Measurements from ENCODE around the gene PPP3CA.

The PPP3CA gene

DNA sequence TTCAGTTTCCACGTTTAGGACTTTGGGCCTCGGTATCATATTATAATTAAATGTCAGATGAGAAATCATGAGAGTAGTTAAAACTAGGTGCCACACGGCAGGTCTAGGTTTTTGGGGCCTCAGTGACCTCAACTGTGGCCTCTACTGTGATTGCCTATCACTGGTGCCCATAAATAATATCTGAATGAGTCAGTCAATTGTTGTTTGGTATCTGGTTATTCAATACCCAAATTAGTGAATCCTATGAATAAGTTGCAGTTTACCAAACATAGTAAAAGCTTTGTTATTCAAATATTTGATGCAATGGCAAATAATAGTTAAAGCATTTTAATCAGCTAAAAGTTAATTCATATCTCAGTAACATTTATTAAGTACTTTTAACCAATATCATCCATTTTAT is 188.8 kb downstream of the PPP3CA start:
- H3K4me3 ChIP-seq (ENCODE audit: low read length) = no peak overlapping the region
- no peak for DNase-seq (ENCODE audit: low read depth)
- TF ChIP-seq, protein P1, sequence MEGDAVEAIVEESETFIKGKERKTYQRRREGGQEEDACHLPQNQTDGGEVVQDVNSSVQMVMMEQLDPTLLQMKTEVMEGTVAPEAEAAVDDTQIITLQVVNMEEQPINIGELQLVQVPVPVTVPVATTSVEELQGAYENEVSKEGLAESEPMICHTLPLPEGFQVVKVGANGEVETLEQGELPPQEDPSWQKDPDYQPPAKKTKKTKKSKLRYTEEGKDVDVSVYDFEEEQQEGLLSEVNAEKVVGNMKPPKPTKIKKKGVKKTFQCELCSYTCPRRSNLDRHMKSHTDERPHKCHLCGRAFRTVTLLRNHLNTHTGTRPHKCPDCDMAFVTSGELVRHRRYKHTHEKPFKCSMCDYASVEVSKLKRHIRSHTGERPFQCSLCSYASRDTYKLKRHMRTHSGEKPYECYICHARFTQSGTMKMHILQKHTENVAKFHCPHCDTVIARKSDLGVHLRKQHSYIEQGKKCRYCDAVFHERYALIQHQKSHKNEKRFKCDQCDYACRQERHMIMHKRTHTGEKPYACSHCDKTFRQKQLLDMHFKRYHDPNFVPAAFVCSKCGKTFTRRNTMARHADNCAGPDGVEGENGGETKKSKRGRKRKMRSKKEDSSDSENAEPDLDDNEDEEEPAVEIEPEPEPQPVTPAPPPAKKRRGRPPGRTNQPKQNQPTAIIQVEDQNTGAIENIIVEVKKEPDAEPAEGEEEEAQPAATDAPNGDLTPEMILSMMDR (conservative IDR thresholded peaks at IDR 0.05; ENCODE audit: low read depth, low read length) = no peak

DNA sequence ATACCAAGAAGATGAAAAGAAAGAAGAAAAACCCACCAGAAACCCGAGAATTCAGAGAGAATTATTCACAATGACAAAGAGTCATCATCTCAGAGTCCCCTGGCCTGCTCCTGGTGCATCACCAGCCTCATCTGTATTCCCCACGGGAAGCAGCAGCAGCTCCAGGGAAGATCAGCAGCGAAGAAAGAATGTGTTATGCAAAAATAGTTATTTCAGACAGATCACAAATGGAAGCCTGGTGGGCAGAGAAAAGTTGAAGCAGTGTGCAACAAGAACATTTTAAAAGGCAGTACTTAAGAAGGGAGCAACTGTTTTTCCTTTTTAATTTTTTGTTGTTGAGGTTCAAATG is 189.2 kb downstream of the PPP3CA start:
- DNase-seq (ENCODE audit: low read depth) = no peak
- H3K4me3 ChIP-seq (ENCODE audit: low read length) = no peak overlapping the region
- TF ChIP-seq, protein P1 (conservative IDR thresholded peaks at IDR 0.05; ENCODE audit: low read depth, low read length) = no peak

DNA sequence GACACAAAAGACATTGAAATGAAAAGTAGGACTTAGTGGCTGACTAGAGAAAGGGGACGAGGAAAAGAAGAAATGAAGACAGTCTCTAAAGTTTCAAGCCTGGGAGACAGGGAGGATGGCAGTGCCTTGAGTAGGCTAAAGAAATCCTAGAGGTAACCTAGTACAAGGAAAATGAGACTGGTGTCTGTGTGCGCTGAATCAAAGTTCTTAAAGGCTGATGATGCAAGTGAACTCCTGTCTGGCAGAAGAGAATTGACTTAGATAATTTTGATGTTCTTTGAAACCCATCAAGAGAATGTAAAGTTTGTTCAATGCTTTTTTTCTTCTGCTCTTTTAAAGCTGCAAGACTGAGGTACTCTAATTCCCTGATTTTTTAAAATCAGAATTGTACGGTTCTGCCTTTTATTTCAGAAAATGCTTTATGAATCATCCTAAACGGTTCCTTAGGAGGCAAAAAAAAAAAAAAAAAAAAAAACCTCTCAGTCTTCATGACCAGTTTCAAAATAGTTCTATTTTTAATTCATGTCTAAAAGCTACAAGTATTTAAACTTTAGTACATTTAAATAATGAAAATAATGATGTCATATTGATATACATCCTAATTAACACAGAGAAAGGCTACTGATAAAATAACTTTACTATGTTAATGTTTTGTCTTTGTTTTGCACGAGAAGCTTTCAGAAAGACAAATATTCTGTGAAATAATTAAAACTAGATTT is 189.8 kb downstream of the PPP3CA start:
- TF ChIP-seq, protein P1 (conservative IDR thresholded peaks at IDR 0.05; ENCODE audit: low read depth, low read length) = no peak
- H3K4me3 ChIP-seq (ENCODE audit: low read length) = no peak overlapping the region

DNA sequence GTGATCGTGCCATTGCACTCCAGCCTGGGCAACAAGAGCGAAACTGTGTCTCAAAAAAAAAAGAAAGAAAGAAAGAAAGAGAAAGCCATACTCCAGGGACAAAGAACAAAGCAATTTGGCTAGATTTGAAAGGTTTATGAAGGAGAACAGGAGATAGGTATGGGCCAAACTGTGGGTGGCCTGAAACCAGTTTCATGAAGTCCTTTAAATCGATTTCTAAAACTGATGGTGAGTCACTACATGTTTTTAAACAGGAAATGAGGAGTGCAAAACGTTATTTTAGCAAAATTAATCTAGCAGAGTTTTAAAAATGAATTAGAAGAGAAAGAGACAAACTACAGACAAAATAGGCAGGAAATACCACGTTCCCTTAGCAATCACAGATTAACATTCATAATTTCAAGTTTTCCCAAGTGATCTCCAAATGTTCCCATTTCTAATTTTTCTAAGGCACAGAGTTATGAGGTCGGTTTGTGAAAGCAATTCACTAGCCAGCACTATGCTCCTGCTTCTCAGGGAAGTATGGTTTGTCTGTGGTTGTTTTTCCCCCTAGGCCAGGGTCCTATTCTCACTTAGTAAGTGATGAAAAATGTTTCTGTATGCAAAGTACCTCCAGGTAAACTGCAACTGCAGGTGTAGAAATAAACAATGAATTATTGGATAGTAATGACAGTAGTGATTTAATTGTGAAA is 190.6 kb downstream of the PPP3CA start:
- TF ChIP-seq, protein P1 (conservative IDR thresholded peaks at IDR 0.05; ENCODE audit: low read depth, low read length) = no peak
- no peak overlapping the region for H3K4me3 ChIP-seq (ENCODE audit: low read length)
- no peak for DNase-seq (ENCODE audit: low read depth)

More for the DNA sequence above, 189.8 kb downstream of the PPP3CA start:
- no peak for DNase-seq (ENCODE audit: low read depth)

DNA sequence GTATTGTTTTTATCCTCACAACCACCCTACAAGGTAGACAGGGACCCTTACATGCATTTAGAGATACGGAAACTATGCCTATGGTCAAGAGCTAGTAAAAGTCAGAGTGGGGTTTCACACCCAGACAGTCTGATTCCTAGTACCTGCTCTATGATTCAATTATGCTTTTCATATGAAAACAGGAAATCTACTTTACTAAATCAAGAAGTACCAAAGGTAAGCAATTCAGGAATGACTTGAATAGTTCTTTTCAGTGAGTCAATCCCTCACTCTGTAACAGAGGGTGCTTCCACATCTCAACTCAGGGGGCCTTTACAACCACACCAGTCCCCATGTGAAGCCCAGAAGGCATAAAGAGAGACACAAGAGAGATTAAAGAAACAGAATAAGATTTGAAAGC is 191.4 kb downstream of the PPP3CA start:
- H3K4me3 ChIP-seq (ENCODE audit: low read length) = no peak overlapping the region
- TF ChIP-seq, protein P1 (conservative IDR thresholded peaks at IDR 0.05; ENCODE audit: low read depth, low read length) = no peak
- no peak for DNase-seq (ENCODE audit: low read depth)

DNA sequence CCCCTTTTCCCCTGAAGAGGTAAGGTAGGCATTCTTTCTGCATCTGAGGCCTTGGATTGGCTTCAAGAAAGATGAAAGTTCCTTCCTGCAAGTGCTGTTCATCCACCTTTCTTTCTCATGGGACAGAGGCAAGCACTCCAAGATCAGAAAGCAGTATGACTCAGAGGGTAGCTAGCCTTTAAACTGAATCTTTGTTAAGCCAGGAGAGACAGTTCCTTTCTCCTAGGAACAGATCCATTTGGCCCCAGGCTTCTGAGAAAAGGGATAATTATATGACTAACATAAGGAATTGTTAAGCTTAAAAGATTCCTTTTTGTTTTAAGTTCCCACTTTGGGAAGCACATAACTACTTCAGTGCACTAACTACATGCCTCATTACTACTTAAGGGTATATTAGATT is 192.0 kb downstream of the PPP3CA start:
- no peak for DNase-seq (ENCODE audit: low read depth)

More for the DNA sequence above, 192.0 kb downstream of the PPP3CA start:
- no peak overlapping the region for H3K4me3 ChIP-seq (ENCODE audit: low read length)
- TF ChIP-seq, protein P1 (conservative IDR thresholded peaks at IDR 0.05; ENCODE audit: low read depth, low read length) = no peak
